ENCODE data around the gene NPPA. TPM values are rescaled to one million over a fixed set of nuclear protein-coding genes. Genes with fewer than 3 reads are reported as not detected.
"Not testable (repeated sequence)": the region's sequence is repeated elsewhere in the genome, so short reads cannot be mapped to it uniquely, and the experiment has no call there.

Gene NPPA
- total RNA-seq: 0.47 TPM

DNA sequence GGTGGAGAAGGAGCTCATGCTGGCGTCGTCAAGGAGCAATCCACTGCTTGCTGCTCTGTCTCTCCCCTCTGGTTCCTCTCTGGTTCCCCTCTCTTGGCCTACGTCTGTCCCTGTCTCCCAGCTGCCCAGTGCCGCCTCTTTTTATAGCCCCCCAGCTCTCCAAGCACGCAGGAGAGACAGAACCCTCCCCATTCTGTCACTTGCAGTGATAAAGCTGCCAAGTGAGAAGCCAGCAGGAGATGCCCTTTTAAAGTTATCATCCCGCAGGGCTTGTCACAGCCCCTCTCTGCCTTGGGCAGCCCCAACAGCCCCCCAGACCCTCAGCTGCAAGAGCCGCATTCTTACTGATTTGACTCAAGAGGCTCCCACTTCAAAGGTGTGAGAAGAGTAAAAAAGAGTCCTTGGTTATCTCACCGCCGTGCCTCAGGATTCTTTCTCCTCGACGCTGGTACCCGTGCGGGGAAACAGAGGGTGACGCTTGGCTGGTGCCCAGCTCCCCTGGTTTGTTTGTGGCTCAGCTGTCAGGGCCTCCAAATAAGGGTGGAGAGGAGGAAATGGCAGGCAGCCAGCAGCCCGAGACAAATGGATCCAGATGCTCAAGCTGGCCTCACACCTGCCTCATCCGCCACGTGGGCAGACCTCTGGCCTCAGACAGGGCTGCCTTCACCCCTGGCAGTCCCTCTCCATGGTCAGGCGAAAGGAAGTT lies at the start of gene NPPA:
Gene NPPA, minus strand, starts transcription at position 117 of the 706 bp plus-strand sequence. Its CDS starts 99 bp downstream, at position 18.
- DNase-seq: no peak

DNA sequence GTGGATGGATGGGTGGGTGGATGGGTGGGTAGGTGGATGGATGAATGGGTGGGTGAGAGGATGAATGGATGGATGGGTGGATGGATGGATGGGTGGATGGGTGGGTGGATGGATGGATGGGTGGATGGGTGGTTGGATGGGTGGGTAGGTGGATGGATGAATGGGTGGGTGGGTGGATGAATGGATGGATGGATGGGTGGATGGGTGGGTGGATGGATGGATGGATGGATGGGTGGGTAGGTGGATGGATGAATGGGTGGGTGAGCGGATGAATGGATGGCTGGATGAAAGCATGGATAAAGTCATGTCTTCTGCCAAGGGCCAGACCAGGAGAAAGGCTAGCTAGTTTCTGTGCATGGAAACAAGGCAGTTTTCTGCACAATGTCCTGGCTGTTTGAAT lies 46.9 kb upstream of the NPPA start:
- DNase-seq: not testable (repeated sequence)

DNA sequence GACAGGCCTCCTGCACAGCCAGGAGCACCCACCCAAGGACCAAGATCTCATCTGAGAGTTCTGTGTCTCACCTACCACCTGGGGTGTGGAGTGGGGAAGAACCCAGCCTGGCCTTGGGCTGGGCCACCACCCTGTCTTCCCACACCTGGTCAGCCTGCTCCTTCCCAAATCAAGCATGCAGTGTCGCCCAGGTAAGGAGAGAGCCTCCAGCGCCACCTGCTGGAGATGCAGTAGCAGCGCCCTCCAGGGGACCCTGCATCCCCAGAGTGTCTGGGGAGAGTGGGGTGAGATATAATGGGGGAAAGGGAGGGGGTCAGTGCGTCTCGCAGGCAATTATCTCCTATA lies 46.3 kb upstream of the NPPA start:
- peak; percentile 23 for DNase-seq

DNA sequence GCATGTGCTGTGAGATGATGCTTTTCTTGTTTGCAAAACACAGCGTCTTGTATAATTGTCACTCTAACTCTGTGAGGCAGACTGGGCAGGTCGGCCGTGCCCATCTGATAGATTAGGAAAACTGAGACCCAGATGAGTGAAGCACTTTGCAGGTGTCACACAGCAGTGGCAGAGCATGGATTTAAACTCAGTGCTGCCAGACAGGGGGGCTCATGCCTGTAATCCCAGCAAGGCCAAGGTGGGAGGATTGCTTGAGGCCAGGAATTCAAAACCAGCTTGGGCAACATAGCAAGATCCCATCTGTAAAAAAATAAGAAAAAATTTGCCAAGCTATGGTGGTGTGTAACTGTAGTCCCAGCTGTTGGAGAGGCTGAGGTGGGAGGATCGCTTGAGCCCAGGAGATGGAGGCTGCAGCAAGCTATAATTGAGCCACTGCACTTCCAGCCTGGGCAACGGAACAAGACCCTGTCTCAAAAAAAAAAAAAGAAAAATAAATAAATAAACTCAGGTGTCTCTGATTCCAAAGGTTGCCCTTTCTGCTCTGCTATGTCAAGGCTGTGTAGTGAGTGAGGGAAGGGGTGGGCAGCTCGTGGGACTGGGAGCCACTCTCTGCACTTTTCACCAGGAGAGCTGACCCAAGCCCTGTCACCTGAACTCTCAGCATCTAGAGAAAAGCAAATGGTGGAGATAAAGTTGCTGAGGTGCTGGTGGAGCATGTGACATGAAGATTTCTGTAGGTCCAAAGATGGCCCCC lies 44.0 kb upstream of the NPPA start:
- no peak for DNase-seq

DNA sequence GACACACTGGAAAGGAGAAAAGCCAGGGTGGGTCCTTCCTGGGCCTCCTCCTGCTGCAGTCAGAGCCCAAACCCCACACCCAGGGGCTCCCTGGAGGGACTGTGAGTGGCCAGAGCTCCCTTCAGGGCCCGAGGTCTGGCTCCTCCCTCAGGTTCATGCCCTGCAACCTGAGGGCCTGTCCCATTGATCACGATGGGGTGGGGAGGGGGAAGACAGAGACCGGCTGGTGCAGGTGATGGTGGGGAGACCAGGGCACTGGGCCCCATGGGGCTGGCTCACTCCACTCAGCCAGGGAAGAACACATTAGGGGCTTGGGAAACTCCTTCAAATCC lies 41.3 kb upstream of the NPPA start:
- no peak for DNase-seq

DNA sequence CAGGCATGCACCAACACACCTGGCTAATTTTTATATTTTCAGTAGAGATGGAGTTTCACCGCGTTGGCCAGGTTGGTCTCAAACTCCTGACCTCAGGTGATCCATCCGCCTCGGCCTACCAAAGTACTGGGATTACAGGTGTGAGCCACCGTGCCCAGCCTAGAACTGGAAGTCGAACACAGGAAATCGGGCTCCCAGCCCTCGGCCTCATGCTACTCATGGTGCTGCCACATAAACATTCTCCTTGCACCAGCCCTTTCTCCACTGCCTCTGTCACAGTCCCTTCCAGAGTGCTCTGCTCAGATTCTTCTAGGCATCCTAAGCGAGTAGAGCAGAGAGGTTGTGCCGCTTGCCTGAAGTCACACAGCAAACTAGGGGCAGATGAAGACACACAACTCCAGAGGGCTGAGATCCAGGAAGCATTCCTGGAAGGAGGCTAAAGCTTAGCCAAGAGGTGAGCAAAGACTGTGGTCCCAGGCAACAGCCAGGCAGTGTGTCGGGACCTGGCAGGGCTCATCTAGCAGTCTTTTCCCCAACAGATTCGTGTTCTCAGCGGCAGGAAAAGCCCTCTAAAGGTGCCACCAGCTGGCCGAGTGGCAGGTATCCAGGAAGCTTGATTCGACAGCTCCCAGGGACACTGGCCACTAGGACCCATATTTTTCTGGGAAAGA lies 40.8 kb upstream of the NPPA start:
- DNase-seq: no peak

DNA sequence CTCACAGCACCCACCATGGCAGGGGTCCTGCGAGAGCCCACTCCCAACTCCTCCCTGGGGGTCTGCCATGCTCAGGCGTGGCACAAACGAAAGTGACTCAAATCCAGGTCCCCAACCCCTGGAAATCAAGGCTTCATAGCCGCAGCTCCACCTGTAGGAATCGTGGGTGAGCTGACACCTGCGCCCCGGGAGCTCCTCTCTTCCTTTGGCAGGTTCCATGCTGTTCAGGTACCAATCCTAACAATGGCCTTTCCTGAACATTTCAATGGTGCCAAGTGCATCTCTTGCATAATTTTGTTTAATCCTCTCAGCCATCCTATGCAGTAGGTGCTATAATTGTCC lies 40.1 kb upstream of the NPPA start:
- no peak for DNase-seq

DNA sequence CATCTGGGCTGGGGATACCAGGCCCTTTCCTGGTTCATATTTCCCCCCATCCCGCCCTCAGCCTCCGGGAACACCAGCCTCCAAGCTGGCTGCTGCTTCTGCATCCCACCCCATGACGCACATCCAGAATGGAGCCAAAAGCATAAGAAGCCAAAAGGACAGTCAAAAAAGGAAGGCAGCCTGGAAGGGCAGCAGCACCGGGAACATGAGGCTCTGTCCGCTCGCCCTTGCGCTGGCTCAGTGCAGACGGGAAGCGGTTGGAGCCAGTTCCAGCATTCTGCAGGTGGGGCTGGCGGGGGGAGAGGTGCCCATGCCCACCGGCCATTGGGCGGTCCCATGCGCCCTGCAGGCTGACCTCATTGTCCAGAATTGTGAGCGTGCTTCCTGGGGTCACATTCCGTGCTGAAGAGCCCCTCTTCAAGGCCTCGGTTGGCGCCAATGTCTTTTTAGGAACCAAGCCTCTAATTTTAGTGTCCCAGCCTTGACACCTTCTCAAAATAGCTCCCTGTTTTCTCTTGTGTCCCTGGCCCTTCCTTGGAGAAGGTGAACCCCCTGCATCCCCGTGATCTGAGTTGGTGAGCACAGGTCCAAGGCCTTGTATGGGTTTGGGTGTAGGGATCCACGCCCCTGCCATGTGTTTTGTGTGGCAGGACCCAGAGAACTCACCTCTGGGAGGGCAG lies 39.5 kb upstream of the NPPA start:
- DNase-seq: no peak

DNA sequence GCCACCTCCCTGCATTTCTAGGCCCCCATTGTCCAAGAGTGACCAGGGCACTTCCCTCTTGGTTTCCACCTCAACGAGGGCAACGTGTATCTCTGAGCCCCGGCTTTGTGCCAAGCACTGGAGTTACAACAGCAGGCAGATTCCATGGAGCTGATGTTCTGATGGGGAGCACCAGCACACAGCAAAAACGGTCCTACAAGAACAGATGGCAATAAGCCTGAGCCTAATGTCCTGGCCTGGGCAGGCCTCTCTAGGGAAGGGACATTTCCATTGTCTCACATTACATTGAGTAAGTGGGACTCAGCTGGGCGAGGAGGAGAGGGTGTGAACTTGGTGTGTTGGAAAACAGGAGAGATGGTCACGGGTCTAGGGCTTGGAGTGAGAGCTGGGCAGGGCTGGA lies 38.3 kb upstream of the NPPA start:
- DNase-seq: no peak

DNA sequence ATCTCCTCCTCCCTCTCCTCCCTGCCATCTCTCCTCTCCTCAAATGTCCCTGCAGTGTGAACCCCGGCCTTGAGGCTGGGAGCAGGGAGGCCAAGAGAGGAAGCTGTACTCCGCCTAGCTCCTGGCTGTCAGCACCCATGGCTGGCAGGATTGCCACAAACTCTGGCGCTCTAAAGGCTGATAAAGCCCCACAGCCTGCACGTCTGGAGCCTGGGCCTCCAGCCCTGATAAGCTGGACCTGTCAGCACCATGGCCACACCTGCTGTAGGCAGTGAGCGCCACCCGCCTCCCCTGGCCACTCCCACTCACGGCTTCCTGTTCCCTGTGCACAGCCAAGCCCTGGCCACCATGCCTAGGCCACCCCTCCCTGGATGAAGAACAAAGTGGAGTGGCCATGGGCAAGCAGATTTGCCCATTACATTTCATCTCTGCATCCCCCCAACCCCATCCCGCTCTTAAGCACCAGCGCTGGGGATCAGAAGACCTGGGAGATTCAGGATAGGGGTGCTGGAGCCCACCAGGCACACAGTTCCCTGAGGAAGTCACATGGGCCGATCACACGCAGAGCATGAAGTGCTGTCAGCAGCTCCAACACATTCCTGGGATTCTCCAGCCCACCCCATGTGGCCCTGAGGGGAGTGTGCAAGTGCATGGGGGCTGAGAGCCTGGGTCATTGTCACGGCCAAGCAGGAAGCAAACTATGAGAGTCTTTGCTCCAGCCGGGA lies 35.4 kb upstream of the NPPA start:
- DNase-seq: no peak

DNA sequence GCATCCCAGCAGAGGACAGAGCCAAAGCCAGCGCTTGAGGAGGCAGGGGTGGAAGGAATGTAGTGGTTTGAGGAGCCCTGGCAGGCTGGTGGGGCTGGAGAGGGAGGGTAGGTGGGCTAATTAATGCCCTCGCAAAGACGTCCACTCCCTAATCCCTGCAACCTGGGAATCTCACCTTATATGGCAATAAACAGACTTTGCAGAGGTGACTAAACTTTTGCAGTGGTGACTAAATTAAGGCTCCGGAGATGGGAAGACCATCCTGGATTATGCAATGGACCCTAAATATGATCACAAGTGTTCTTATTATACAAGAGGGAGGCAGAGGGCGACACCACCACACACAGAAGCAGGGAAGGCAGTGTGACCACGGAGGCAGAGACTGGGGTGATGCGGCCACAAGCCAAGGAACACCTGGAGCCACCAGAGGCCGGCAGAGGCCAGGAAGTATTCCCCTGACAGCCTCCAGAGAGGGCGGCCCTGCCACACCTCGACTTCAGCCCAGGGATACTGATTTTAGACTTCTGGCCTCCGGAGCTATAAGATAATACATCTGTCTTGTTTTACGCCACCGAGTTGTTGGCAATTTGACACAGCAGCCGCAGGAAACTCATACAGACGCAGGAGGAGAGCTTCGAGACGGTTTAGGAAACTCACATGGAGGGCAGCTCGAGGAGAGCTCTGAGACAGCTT lies 34.3 kb upstream of the NPPA start:
- no peak for DNase-seq

DNA sequence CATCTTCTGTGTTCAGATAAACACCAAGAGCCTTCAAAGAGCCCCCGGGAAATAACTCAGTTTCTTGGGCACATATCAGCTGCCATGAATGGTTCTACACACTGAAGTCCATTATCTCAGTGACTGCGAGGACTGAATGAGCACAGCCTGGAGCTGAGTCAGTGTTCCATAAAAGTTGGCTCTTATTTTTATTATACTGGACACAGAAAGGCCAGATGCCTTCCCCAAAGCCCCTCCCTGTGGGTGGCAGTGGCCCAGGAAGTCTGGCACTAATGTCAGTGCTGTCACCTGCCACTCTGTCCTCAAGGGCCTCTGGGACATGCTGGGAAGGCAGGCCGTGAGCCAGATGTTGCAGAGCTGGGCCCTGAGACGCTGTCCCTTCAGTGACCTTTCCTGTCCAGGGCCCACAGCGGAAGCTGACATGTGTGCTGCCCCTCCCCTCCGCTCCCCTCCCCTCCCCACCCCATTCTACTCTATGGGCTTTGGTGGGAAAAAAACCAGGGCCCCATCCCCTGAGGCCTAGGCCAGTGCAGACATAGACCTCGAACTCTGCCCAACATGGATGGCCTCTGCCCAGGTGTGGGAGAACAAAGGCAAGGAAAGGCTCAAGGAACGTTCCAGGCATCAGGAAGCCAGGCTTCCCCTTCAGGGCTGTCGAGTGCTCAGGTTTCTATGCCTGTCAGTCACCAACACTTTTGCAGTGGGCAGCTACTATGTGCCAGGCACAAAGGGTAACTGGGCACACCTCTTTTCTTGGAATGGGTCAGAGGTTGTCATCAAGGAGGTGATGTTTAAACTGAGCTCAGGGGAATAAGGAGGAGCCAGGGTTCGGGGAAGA lies 33.5 kb upstream of the NPPA start:
- no peak for DNase-seq

DNA sequence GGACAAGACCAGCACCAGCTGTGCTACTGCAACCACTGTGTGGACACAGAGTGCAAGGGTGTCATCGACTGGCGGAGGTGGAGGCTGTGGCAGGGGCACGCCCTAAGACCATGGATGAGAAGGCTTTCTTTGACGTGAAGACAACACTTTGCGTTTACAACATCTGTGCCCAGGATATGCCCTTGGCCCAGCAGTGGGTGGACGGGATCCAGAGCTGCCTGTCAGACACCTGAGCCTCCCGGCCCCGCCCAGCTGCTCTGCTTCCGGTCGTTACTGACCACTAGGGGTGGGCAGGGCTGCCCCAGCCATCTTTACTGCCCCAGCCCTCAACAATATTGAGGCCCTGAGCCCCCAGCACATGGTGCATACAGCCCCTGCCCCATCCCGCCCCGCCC lies 32.6 kb upstream of the NPPA start:
- no peak for DNase-seq

DNA sequence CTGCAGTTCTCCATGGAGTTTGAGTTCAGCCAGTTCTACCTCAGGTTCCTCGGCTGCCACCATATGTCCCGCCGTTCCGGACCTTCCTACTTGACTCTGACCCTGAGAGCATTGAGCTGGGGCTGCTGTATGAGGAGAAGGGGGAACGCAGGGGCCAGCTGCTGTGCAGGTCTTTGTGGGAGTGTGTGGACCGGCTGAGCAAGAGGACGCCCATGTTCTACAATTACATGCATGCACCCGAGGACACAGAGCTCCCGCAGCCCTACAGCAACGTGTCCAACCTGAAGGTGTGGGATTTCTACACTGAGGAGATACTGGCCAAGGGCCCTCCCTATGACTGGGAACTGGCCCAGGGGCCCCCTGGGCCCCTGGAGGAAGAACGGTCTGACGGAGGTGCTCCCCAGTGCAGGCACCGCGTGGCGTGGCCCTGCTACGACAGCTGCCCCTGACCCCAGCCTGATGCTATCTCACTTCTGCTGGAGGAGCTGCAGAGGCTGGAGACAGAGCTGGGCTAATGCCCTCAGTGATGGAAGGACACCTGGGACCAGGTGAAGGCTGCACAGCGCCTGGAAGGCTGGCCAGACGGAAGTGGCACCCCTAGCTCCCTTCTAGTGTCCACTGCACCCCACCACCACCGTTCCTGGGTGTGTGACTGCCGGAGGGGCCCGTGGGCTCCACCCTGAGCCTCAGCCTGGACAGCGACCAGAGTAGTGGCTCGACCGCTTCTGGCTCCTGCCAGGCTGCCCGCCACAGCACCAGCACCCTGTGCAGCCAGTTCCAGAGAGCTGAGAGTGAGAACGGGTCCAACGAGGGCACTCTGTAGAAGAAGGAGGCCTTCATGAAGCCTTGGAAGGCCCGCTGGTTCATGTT lies 32.0 kb upstream of the NPPA start:
- no peak for DNase-seq

DNA sequence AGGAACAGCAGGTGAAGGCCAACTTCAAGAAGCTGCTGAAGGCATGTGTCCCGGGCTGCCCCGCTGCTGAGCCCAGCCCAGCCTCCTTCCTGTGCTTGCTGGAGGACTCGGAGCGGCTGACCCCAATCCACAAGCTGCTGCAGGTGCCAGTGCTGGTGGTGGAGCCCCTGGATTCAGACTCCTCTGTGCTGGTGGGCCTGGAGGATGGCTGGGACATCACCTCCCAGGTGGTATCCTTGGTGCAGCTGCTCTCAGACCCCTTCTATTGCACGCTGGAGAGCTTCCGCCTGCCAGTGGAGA lies 31.3 kb upstream of the NPPA start:
- DNase-seq: no peak

DNA sequence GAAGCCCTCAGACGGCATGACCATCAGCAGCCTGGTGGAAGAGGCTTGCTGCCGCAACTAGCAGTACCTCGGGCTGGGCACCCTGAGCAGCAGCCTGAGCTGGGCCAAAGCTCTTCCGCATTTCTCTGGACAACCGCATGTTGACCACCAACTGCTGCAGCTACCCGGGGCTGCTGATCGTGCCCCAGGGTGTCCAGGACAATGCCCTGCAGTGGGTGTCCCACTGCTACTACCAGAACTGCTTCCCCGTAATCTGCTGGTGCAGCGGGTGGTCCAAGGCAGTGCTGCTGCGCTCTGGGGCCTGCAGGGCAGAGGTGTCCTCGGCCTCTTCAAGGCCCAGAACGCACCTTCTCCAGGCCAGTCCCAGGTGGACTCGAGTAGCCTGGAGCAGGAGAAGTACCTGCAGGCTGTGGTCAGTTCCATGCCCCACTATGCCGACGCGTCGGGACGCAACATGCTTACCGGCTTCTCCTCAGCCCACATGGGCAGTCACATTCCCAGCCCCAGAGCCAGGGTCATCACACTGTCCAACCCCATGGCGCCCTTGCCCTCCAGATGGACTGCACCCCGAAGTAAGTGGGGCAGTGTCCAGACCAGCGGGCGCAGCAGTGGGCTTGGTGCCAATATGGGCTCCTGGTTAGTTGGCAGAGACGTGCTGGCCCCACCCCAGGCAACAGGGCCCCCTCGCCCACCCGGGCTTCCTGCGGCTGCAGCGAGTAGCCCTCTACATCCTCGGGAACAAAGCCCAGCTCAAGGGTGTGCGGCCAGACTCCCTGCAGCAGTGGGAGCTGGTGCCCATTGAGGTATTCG lies 30.7 kb upstream of the NPPA start:
- DNase-seq: no peak

DNA sequence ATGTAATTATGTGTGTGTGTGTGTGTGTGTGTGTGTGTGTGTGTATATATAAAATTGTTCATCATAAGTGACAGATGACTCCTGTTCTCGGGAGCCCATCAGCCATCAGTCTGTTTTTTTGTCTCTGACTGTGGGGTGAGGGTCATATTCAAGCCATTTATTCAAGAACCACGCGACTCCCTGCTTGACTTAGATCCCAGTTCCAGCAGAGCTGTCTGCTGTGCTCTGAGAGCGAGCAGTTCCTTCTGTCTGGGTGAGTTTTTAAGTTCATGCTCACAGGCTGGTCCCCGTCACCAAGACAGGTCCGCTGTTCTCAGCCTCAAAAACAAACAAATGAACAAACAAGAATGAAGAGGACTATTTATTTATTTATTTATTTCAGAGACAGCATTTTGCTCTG lies 29.5 kb upstream of the NPPA start:
- DNase-seq: no peak

DNA sequence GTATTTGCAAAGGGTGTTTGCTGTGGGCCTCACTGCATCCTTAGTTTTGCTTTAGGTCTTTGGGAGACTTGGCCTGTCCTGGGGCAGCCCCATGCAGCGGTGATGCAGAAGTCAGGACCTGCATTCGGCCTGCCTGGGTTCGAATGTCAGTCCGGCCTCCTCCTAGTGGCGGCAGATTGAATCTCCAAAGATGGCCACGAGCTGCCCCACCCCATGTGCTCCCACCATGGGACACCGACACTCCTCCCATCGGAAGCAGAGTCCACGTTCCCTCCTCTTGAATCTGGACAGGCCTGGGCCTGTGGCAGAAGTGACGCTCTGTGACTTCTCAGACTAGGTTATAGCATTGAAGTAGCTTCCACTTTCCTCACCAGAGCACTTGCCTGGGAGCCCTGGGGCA lies 27.5 kb upstream of the NPPA start:
- DNase-seq: no peak

DNA sequence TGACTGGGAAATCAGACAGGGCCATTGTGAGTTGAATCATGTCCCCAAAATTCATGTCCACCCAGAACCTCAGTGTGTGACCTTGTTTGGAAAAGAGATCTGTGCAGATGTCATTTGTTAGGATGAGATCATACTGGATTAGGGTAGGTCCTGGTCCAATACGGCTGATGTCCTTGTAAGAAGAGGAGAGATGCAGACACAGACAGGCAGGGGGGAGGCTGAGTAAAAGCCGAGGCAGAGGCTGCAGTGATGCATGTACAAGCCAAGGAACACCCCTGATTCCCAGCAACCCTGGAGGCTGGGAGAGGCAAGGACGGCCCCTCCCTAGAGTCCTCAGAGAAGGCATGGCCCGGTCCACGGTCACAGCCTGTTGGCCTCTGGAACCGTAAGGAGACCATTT lies 27.0 kb upstream of the NPPA start:
- no peak for DNase-seq

DNA sequence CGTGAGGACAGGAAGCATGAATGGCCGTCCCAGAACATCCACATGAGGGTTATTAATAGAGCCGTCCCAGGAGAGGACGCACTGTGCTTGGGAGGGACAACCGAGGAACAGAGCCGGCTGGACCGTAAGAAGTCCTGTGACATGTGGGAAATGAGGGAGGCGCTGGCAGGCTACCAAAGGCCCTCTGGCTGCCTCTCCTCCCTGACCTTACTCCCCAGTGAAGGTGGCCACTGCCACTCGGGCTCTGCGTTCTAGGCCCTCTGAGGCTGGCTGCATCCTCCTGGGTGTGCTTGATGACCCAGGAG lies 26.6 kb upstream of the NPPA start:
- no peak for DNase-seq
